Activated CD8-positive, alpha-beta T cell treated with anti-CD3 and anti-CD28 coated beads for 36 hours (primary cell): ENCODE measurements around the gene NEK7. TPM values are rescaled to one million over a fixed set of nuclear protein-coding genes. Genes with fewer than 3 reads are reported as not detected.

Experiments used
- ATAC-seq: fragments of 200-7000 bp; cut with Tn5 transposase; one replicate; pipeline ENCODE4 v1.10.0; 2021; ENCODE audit warnings: mild to moderate bottlenecking, moderate library complexity
- CTCF ChIA-PET: fragments of 350-600 bp; sonication (Branson Sonifier 250); formaldehyde crosslinking; loops from one replicate; lab custom pipeline; 2021; ENCODE audit warnings: antibody characterized with exemption; lab: Charles Lee
- POLR2A ChIA-PET: fragments of 350-600 bp; sonication (Branson Sonifier 250); formaldehyde crosslinking; loops from one replicate; lab custom pipeline; 2021; ENCODE audit warnings: antibody characterized with exemption; lab: Charles Lee
- DNase-seq: peaks from one replicate; pipeline ENCODE4 v3.0.0-alpha.2; 2020
- H3K27ac Mint-ChIP-seq: one replicate; pipeline ENCODE4 v1.8.0; 2021; ENCODE audit warnings: mild to moderate bottlenecking, mixed read lengths
- H3K27me3 Mint-ChIP-seq: one replicate; pipeline ENCODE4 v1.8.0; 2021; ENCODE audit warnings: mixed read lengths
- H3K36me3 Mint-ChIP-seq: one replicate; pipeline ENCODE4 v1.8.0; 2021; ENCODE audit warnings: low read depth, mixed read lengths
- H3K4me1 Mint-ChIP-seq: one replicate; pipeline ENCODE4 v1.8.0; 2021; ENCODE audit warnings: low read depth, mixed read lengths
- H3K4me3 Mint-ChIP-seq: one replicate; pipeline ENCODE4 v1.8.0; 2021; ENCODE audit warnings: mild to moderate bottlenecking, moderate library complexity, mixed read lengths
- H3K9me3 Mint-ChIP-seq: one replicate; pipeline ENCODE4 v1.8.0; 2021; ENCODE audit warnings: mixed read lengths
- CTCF ChIP-seq: fragments of 200-600 bp; IDR thresholded peaks from one replicate; pipeline ENCODE4 v1.8.0; 2022; ENCODE audit warnings: antibody characterized with exemption, mild to moderate bottlenecking
- intact Hi-C: fragments of 100-400 bp; cut with micrococcal nuclease; formaldehyde crosslinking; loops from one replicate; pipeline ENCODE4 v1.10.0; 2022
- total RNA-seq, 2 experiments: library from RNA; stranded (reverse); gene quantifications; one replicate each; pipeline ENCODE4 v1.2.3, GENCODE V29; 2021

The NEK7 gene
- total RNA-seq, 2 experiments from 2014 or later: 71.4 to 76.4 TPM

- intact Hi-C loops: loop anchor here (2.0 to 5.0 kb wide), 3 partner anchors 69 to 240 kb away; partner anchors contain the start of gene LHX9
- H3K27ac Mint-ChIP-seq: peak overlapping the region; percentile 99
- POLR2A ChIA-PET: interaction anchor here (0.6 to 2.1 kb wide), 9 partner anchors 9 to 1969 kb away, joined by 3 to 13 read pairs (median 4); no protein-coding TSS in a partner anchor
- ATAC-seq (peak; percentile 38), DNase-seq (peak; percentile 91)
- H3K27me3 Mint-ChIP-seq: no peaks in the 10 kb centered on the region
- H3K4me1 Mint-ChIP-seq: peaks cover 29% of the 10 kb centered on the region
- TF ChIP-seq CTCF: no peak
- no peaks in the 10 kb centered on the region for H3K9me3 Mint-ChIP-seq
- CTCF ChIA-PET: interaction anchor here (1.0 to 2.4 kb wide), 5 partner anchors 18 to 201 kb away, joined by 3 to 8 read pairs (median 4); no protein-coding TSS in a partner anchor
- peaks cover 10% of the 10 kb centered on the region for H3K36me3 Mint-ChIP-seq
- H3K4me3 Mint-ChIP-seq: peak overlapping the region; percentile 99
Measured at GRCh38 chr1:198157241-198157846, 546 bp downstream of the NEK7 start.

GRCh38 chr1:198157847-198158725 is 1.3 kb downstream of the NEK7 start:
- peak overlapping the region; percentile 99 for H3K27ac Mint-ChIP-seq
- H3K9me3 Mint-ChIP-seq: no peaks in the 10 kb centered on the region
- ChIA-PET POLR2A (interaction anchor here (0.6 to 2.1 kb wide), 16 partner anchors 8 to 1968 kb away, joined by 3 to 13 read pairs (median 4); no protein-coding TSS in a partner anchor), CTCF (interaction anchor here (0.6 to 2.4 kb wide), 6 partner anchors 13 to 200 kb away, joined by 3 to 8 read pairs (median 4); no protein-coding TSS in a partner anchor)
- H3K36me3 Mint-ChIP-seq: peaks cover 13% of the 10 kb centered on the region
- peak overlapping the region; percentile 99 for H3K4me3 Mint-ChIP-seq
- intact Hi-C loops: loop anchor here (1.0 to 5.0 kb wide), 4 partner anchors 44 to 241 kb away; partner anchors contain the start of gene LHX9
- TF ChIP-seq CTCF: no peak
- DNase-seq (peak; percentile 61), ATAC-seq (peak; percentile 6)
- peaks cover 34% of the 10 kb centered on the region for H3K4me1 Mint-ChIP-seq
- no peaks in the 10 kb centered on the region for H3K27me3 Mint-ChIP-seq

- ChIA-PET POLR2A (interaction anchor here (0.7 to 2.1 kb wide), 12 partner anchors 7 to 482 kb away, joined by 3 to 13 read pairs (median 4); no protein-coding TSS in a partner anchor), CTCF (interaction anchor here (0.6 to 2.4 kb wide), 6 partner anchors 13 to 199 kb away, joined by 3 to 8 read pairs (median 4); no protein-coding TSS in a partner anchor)
- DNase-seq (peak; percentile 91), ATAC-seq (peak; percentile 78)
- H3K4me3 Mint-ChIP-seq: peak overlapping the region; percentile 99
- H3K36me3 Mint-ChIP-seq: peaks cover 13% of the 10 kb centered on the region
- no peak for TF ChIP-seq CTCF
- no peaks in the 10 kb centered on the region for H3K27me3 Mint-ChIP-seq
- peak overlapping the region; percentile 99 for H3K27ac Mint-ChIP-seq
- H3K4me1 Mint-ChIP-seq: peaks cover 39% of the 10 kb centered on the region
- intact Hi-C loops: loop anchor here (1.0 to 5.0 kb wide), 3 partner anchors 43 to 242 kb away; partner anchors contain the start of gene LHX9
- no peaks in the 10 kb centered on the region for H3K9me3 Mint-ChIP-seq
Measured at GRCh38 chr1:198158735-198159589, 2.2 kb downstream of the NEK7 start.

- no peak for ATAC-seq
- Mint-ChIP-seq H3K36me3 (peaks cover 13% of the 10 kb centered on the region), H3K4me3 (peak overlapping the region; percentile 99), H3K27ac (peak overlapping the region; percentile 99), H3K4me1 (peaks cover 50% of the 10 kb centered on the region), H3K27me3 (no peaks in the 10 kb centered on the region), H3K9me3 (no peaks in the 10 kb centered on the region)
- TF ChIP-seq CTCF: no peak
- DNase-seq: no peak
- POLR2A ChIA-PET: no interaction called here
- CTCF ChIA-PET: no interaction called here
- intact Hi-C loops: no loop called here
Measured at GRCh38 chr1:198160222-198160621, 3.4 kb downstream of the NEK7 start.
